ENCODE measurements around the gene CTNNBL1. TPM values are rescaled to one million over a fixed set of nuclear protein-coding genes. Genes with fewer than 3 reads are reported as not detected.
"Not testable (repeated sequence)": the region's sequence is repeated elsewhere in the genome, so short reads cannot be mapped to it uniquely, and the experiment has no call there.

CTNNBL1 gene
- total RNA-seq, 1 donor from 2014 or later, result 63.4 TPM

DNA sequence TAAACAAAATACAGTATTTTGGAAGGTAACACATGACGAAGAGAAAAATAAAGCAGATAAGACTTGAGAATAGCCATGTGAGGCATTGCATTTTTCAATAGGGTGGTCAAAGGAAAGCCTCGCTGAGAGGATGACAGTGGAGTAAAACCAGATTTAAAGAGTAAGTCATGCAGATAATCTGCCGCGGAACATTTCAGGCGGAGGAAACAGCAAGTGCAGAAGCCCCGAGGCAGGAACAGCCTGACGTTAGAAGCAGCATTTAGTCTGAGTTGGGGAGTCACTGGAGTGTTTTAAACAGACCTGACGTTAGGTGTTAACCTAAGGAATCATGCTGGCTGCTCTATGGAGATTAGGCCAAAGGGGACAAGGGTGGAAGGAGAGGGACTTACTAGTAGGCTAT is 144.1 kb downstream of the CTNNBL1 start:
- no peak for DNase-seq
- no peak for ATAC-seq
- intact Hi-C loops (cut with micrococcal nuclease), result no loop called here

DNA sequence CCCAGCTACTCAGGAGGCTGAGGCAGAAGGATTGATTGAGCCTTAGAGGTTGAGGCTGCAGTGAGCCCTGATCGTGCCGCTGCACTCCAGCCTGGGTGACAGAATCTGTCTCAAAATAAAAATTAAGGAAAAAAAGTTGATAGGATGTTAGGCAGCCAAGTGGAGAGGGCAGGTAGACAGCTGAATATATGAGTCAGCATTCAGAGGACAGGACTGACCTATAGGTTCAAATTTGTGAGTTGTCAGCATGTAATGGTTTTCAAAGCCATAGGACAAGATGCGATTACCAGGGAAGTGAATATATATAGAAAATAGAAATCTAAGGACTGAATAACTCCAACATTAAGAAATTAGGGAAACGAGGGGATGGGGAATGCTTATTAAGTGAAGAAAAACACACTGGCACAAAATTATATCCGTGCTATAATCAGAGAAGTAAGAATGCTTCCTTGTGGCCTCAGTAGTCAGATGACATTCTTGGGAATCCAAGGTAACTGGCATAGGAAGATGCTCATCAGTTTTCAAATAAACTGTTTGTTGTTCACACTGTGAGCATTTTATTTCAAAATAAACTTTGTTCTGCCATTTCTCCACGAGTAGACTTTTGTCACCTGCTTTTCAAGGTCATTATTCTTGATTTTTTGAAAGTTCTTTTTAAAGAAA is 145.1 kb downstream of the CTNNBL1 start:
- DNase-seq (no peak), ATAC-seq (no peak)

DNA sequence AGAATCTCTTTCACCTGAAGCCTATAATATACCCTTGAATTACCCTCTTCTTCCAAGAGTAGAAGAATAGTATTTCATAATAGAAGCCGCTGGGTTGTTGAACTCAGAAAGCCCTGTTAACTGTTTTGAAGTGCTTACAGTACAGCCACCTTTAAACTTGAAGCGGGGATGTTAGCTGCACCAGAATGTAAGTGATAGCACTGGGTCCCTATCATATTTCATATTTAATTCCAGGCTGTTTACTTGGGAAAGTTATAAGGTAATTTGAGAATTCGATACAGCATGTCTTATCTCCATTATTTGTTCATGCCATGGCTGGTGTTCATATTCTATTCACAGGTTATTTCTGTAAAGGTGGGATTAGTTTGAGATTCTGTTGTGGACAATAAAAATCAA is 145.6 kb downstream of the CTNNBL1 start:
- intact Hi-C loops (cut with micrococcal nuclease), result no loop called here
- no peak for ATAC-seq
- no peak for DNase-seq

More for the DNA sequence above, 145.1 kb downstream of the CTNNBL1 start:
- intact Hi-C loops (cut with micrococcal nuclease), result no loop called here

GRCh38 chr20:37839955-37840354 is 146.1 kb downstream of the CTNNBL1 start:
- no peak for DNase-seq
- ATAC-seq, result no peak
- intact Hi-C loops (cut with micrococcal nuclease), result no loop called here

GRCh38 chr20:37841389-37841788 is 147.6 kb downstream of the CTNNBL1 start:
- intact Hi-C loops (cut with micrococcal nuclease), result no loop called here
- ATAC-seq, result no peak
- no peak for DNase-seq

DNA sequence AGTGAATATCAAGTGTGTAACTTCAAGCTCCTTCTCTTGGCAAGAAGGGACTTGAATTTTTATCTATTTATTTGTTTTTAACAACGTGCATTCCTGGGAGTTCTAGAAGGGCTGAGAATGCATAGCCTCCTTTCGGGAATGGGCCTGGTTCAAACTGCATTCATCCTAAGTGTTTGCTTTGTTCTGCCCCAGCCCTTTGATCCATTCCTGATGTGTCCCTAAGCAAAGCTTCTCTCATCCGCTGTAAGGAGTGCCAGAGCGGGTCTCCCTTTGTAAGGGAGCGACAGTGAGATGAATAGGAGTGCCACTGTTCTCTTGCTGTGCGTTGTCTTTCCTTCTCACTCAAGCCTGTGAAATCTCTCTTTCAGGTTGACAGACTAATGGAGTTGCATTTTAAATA is 148.1 kb downstream of the CTNNBL1 start:
- ATAC-seq, result no peak
- no peak for DNase-seq
- intact Hi-C loops (cut with micrococcal nuclease), result no loop called here

DNA sequence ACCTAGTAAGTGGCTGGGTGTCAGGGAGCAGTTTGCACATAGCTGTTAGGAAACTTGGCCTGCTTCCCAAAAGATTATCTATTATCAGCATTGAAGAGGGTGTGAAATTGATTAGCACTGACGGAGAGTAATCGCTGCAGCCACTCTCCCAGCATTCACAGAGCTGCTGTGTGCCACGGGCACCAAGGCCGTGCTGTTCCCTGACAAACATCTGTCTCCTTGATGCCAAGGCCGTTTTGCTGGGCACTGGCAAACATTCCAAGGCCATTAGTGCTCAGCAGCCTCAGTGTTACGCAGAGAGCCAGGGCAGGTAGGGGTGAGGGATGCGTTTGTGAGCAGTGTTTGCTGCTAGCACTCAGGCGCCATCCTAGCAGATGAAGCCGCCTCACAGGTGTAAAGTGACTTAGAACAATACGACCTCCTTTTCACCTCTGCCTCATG is 151.4 kb downstream of the CTNNBL1 start:
- intact Hi-C loops (cut with micrococcal nuclease), result no loop called here
- ATAC-seq (peak; percentile 95), DNase-seq (peak; percentile 65)

GRCh38 chr20:37845878-37846277 is 152.0 kb downstream of the CTNNBL1 start:
- intact Hi-C loops (cut with micrococcal nuclease), result no loop called here
- no peak for ATAC-seq

GRCh38 chr20:37846573-37846972 is 152.7 kb downstream of the CTNNBL1 start:
- no peak for DNase-seq
- no peak for ATAC-seq
- intact Hi-C loops (cut with micrococcal nuclease), result no loop called here

More at GRCh38 chr20:37845878-37846277, 152.0 kb downstream of the CTNNBL1 start:
- DNase-seq, result no peak

DNA sequence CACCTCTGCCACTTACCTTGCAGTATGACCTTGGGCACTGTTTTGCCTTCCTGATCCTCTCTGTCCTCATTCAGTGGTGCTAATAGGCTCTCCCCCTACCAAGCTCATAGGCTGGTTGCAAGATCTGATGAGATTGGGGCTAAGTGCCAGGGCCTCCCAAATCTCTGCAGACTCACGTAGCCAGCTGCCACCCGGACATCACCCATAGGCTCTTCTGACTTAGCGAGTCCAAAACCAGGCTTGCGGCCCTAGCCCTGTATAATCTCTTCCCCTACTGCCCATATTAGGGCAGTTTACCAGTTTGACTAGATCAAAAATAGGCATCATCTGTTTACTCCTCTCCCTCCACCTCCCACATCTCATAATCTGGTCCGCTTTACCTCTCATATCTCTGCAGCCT is 154.9 kb downstream of the CTNNBL1 start:
- no peak for ATAC-seq
- intact Hi-C loops (cut with micrococcal nuclease), result no loop called here
- no peak for DNase-seq

- ATAC-seq, result no peak
- DNase-seq, result no peak
- intact Hi-C loops (cut with micrococcal nuclease), result no loop called here
Measured at GRCh38 chr20:37849156-37849555, 155.3 kb downstream of the CTNNBL1 start.

DNA sequence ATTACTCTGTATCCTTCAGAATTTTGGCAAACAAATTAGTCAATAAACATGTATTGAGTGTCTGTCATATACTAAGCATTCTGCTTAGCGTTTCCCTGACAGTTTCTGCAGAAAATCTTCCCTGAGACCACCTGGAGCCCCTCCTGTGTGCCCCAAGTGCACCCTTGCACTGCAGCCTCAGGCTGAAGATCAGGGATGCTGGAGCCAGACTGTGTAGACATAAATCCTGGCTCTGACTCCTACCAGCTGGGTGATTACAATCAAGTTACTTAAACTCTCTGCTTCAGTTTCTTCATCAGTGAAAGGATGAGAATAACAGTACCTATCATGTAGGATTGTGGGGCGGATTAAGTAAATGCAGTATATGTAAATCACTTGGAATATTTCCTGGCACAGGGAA is 155.7 kb downstream of the CTNNBL1 start:
- DNase-seq (no peak), ATAC-seq (no peak)
- intact Hi-C loops (cut with micrococcal nuclease), result no loop called here

GRCh38 chr20:37850036-37850592 is 156.3 kb downstream of the CTNNBL1 start:
- no peak for ATAC-seq
- intact Hi-C loops (cut with micrococcal nuclease), result no loop called here
- no peak for DNase-seq

- ATAC-seq (no peak), DNase-seq (no peak)
- intact Hi-C loops (cut with micrococcal nuclease), result no loop called here
Measured at GRCh38 chr20:37850724-37851355, 157.0 kb downstream of the CTNNBL1 start.

- DNase-seq (no peak), ATAC-seq (no peak)
- intact Hi-C loops (cut with micrococcal nuclease), result no loop called here
Measured at GRCh38 chr20:37852666-37853065, 158.8 kb downstream of the CTNNBL1 start.

- intact Hi-C loops (cut with micrococcal nuclease), result no loop called here
- no peak for ATAC-seq
- DNase-seq, result no peak
Measured at GRCh38 chr20:37853823-37854375, 160.1 kb downstream of the CTNNBL1 start.

DNA sequence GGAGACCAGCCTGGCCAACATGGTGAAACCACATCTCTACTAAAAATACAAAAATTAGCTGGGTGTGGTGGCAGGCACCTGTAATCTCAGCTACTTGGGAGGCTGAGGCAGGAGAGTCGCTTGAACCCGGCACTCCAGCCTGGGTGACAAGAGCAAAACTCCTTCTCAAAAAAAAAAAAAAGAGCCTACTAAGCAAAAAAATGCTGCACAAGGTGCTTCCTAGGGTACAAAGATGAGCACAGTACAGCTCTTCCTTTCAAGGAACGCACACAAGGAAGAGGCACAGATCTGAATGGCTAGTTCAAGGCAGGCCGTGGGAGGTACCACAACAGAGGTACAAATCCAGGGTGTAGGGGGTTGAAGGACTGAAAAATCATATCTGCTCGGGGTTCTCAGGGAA is 162.2 kb downstream of the CTNNBL1 start:
- intact Hi-C loops (cut with micrococcal nuclease); ATAC-seq; DNase-seq: not testable (repeated sequence)

DNA sequence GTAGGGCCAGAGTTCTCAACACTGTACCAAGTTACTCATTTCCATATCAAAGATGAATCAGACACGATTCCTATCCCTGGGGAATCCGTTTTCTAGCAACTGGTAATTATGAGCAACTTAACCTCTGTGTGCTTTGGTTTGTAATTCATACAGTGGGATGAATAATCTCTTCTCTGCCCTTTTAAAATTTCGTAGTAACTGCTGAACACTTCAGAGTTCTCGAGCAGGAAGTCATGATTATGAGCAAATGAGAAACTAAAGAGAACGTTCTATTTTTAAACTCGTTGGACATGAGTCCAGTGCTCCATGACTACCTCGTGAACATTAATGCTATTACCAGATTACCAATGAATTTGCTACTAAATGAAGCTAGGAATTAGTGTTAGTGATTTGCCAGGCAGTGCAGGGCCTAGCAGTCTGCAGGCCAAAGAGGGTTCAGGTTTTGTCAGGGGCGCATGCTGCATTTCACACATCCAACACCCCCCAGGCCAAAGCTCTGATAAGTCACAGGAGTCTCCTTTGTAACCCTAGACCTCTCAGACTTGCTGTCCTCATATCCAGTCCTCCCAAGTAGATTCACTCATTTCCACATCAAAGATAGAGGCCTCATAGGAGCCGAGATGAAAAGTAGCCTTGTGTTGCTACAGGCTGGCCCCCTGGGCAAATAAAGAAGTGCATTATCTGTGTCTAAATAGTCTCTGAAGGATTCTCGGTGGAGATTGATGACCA is 163.3 kb downstream of the CTNNBL1 start:
- peak; percentile 55 for ATAC-seq
- DNase-seq, result no peak
- intact Hi-C loops (cut with micrococcal nuclease), result no loop called here

GRCh38 chr20:37859406-37860171 is 165.8 kb downstream of the CTNNBL1 start:
- ATAC-seq (no peak), DNase-seq (no peak)
- intact Hi-C loops (cut with micrococcal nuclease), result no loop called here

Data from left ventricle myocardium superior (tissue), 1 donor.